Neural progenitor cell (in vitro differentiated cells): Measurements from ENCODE around the gene KLHDC4. TPM values are rescaled to one million over a fixed set of nuclear protein-coding genes. Genes with fewer than 3 reads are reported as not detected.
"Not testable (repeated sequence)": the region's sequence is repeated elsewhere in the genome, so short reads cannot be mapped to it uniquely, and the experiment has no call there.

Source experiments
- DNase-seq: peaks from one replicate; pipeline ENCODE4 v3.0.0-alpha.2; 2016; ENCODE audit warnings: low spot score
- H2AFZ ChIP-seq: fragments of 200-600 bp; sonication (generic); replicated peaks from 2 replicates; pipeline ENCODE4 v1.6.1; 2016; ENCODE audit warnings: antibody characterized with exemption
- H3F3A ChIP-seq: fragments of 200-600 bp; sonication (generic); 2 replicates; pipeline ENCODE4 v1.6.1; 2016; ENCODE audit warnings: antibody characterized with exemption, low read depth
- H3K27ac ChIP-seq: fragments of 200-600 bp; sonication (generic); 2 replicates; pipeline ENCODE4 v1.5.1; 2016; ENCODE audit warnings: mild to moderate bottlenecking
- H3K27me3 ChIP-seq: fragments of 200-600 bp; sonication (generic); 2 replicates; pipeline ENCODE4 v1.6.1; 2016; ENCODE audit warnings: mild to moderate bottlenecking, moderate library complexity
- H3K36me3 ChIP-seq: fragments of 200-600 bp; sonication (generic); 2 replicates; pipeline ENCODE4 v1.5.1; 2016
- H3K4me1 ChIP-seq: fragments of 200-600 bp; sonication (generic); 2 replicates; pipeline ENCODE4 v1.6.1; 2016; ENCODE audit warnings: mixed run types
- H3K4me2 ChIP-seq: fragments of 200-600 bp; sonication (generic); 2 replicates; pipeline ENCODE4 v1.6.1; 2016
- H3K4me3 ChIP-seq: fragments of 200-600 bp; sonication (generic); 2 replicates; pipeline ENCODE4 v1.5.1; 2016
- H3K79me2 ChIP-seq: fragments of 200-600 bp; sonication (generic); 2 replicates; pipeline ENCODE4 v1.6.1; 2016; ENCODE audit warnings: low read depth
- H3K9ac ChIP-seq: fragments of 200-600 bp; sonication (generic); 2 replicates; pipeline ENCODE4 v1.6.1; 2016
- H3K9me3 ChIP-seq: fragments of 200-600 bp; sonication (generic); 2 replicates; pipeline ENCODE4 v1.5.1; 2016; ENCODE audit warnings: low read depth
- H4K20me1 ChIP-seq: fragments of 200-600 bp; sonication (generic); 2 replicates; pipeline ENCODE4 v1.6.1; 2016; ENCODE audit warnings: low read depth
- H3K27ac Mint-ChIP-seq: 3 replicates; pipeline ENCODE4 v1.8.0; 2021; ENCODE audit warnings: mixed read lengths
- H3K27me3 Mint-ChIP-seq: 2 replicates; pipeline ENCODE4 v1.8.0; 2022; ENCODE audit warnings: low read depth, mild to moderate bottlenecking, inconsistent platforms, moderate library complexity, mixed read lengths; ENCODE audit not compliant: insufficient read depth
- H3K36me3 Mint-ChIP-seq: 3 replicates; pipeline ENCODE4 v1.8.0; 2021; ENCODE audit warnings: mixed read lengths
- H3K4me1 Mint-ChIP-seq: 3 replicates; pipeline ENCODE4 v1.8.0; 2021; ENCODE audit warnings: mixed read lengths
- H3K4me3 Mint-ChIP-seq: 3 replicates; pipeline ENCODE4 v1.8.0; 2021; ENCODE audit warnings: mild to moderate bottlenecking, moderate library complexity, mixed read lengths
- H3K9me3 Mint-ChIP-seq: 3 replicates; pipeline ENCODE4 v1.8.0; 2020; ENCODE audit warnings: mixed read lengths
- EZH2 ChIP-seq: fragments of 200-600 bp; sonication (generic); IDR thresholded peaks from 2 replicates; pipeline ENCODE4 v1.6.1; 2017; ENCODE audit warnings: antibody characterized with exemption, mild to moderate bottlenecking, moderate library complexity
- EZH2phosphoT487 ChIP-seq: fragments of 200-600 bp; sonication (generic); IDR thresholded peaks from 2 replicates; pipeline ENCODE4 v1.6.1; 2017; ENCODE audit warnings: antibody characterized with exemption
- total RNA-seq: library from RNA; depleted of rRNA; stranded (reverse); fragments of >200 nt; gene quantifications from 2 replicates; pipeline ENCODE4 v1.2.3, GENCODE V29; 2015; ENCODE audit warnings: low replicate concordance
- TF ChIP-seq, protein P1 (sequence below): fragments of 200-600 bp; sonication (generic); IDR thresholded peaks from 2 replicates; pipeline ENCODE4 v1.5.1; 2017; ENCODE audit warnings: antibody characterized with exemption, mild to moderate bottlenecking

KLHDC4 gene
- 19.2 and 30.5 TPM in 2 replicates for total RNA-seq

DNA sequence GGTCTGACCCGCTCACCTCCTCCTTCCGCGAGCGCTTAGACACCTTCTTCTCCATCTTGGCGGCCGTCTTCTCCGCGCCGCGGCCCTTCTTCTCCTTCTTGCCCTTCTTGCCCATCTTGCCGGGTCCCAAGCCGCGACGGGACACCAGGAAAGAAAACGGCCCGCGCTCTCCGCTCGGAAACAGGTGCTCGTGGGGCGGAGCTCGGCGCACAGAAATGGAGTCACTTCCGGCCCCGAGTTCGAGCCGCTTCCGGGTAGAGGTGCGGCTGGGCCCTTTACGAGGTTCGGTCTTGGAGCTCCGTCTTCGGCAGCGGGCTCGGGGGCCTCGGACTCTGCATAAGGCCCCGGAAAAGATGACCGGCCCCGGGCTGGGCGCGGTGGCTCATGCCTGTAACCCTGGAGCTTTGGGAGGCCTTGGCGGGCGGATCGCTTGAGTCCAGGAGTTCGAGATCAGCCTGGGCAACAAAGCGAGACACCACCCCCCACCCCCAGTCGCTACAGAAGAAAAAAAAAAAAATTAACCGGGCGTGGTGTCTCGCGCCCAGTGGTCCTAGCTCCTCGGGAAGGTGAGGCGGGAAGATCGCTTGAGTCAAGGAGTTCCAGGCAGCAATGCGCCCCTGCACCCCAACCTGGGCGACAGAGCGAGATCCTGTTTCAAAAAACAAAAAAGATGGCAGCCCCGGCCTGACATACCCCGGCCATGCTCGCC is at the start of gene KLHDC4:
Gene KLHDC4, minus strand, starts transcription at position 211 of the 709 bp plus-strand sequence. Its CDS starts 96 bp downstream, at position 115.
- H3F3A ChIP-seq, result peaks cover 9% of the 10 kb centered on the region
- peak; percentile 92 for DNase-seq
- H4K20me1 ChIP-seq, result no peaks in the 10 kb centered on the region
- peak within 1 kb of the TSS; percentile 80 for H3K9ac ChIP-seq
- no peaks in the 10 kb centered on the region for H3K27me3 ChIP-seq
- H3K9me3 ChIP-seq, result no peaks in the 10 kb centered on the region
- Mint-ChIP-seq H3K4me1 (peaks cover 18% of the 10 kb centered on the region), H3K36me3 (peaks cover 2% of the 10 kb centered on the region), H3K27ac (peak within 1 kb of the TSS; percentile 93), H3K27me3 (peaks cover 2% of the 10 kb centered on the region), H3K4me3 (peak within 1 kb of the TSS; percentile 99), H3K9me3 (no peaks in the 10 kb centered on the region)
- H3K4me2 ChIP-seq, result peak within 1 kb of the TSS; percentile 94
- TF ChIP-seq EZH2 (no peak), EZH2phosphoT487 (no peak)
- TF ChIP-seq, protein P1, sequence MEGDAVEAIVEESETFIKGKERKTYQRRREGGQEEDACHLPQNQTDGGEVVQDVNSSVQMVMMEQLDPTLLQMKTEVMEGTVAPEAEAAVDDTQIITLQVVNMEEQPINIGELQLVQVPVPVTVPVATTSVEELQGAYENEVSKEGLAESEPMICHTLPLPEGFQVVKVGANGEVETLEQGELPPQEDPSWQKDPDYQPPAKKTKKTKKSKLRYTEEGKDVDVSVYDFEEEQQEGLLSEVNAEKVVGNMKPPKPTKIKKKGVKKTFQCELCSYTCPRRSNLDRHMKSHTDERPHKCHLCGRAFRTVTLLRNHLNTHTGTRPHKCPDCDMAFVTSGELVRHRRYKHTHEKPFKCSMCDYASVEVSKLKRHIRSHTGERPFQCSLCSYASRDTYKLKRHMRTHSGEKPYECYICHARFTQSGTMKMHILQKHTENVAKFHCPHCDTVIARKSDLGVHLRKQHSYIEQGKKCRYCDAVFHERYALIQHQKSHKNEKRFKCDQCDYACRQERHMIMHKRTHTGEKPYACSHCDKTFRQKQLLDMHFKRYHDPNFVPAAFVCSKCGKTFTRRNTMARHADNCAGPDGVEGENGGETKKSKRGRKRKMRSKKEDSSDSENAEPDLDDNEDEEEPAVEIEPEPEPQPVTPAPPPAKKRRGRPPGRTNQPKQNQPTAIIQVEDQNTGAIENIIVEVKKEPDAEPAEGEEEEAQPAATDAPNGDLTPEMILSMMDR, result no peak
- H2AFZ ChIP-seq, result peak within 1 kb of the TSS; percentile 75
- peaks cover 9% of the 10 kb centered on the region for H3K4me1 ChIP-seq
- peaks cover 38% of the 10 kb centered on the region for H3K79me2 ChIP-seq
- no peak within 1 kb of the TSS for H3K27ac ChIP-seq
- H3K36me3 ChIP-seq, result no peaks in the 10 kb centered on the region
- H3K4me3 ChIP-seq, result peak within 1 kb of the TSS; percentile 82

DNA sequence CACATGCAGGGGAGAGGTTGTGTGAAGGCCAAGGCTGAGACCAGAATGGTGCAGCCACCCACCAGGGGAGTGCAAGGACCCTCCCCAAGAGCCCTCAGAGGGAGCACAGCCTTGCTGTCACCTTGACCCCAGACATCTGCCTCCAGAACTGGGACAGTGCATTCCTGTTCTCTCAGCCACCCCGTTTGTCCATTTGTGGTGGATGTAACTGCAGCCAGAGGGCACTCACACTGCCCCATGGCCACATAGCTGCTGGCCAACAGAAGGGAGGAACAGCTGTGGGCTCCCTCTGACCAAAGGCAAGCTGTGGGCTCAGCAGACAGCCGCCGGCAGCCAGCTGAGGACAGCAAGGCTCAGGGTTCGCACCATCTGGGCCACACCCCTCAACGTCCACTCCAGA is 49.8 kb upstream of the KLHDC4 start:
- DNase-seq, result peak; percentile 43
- H3K9me3 ChIP-seq, result no peaks in the 10 kb centered on the region
- peaks cover 12% of the 10 kb centered on the region for H3K4me1 Mint-ChIP-seq
- TF ChIP-seq, protein P1, result peak; percentile 26
- TF ChIP-seq EZH2phosphoT487, result no peak
- no peak for TF ChIP-seq EZH2
- H2AFZ ChIP-seq, result no peak overlapping the region
- H3K27me3 Mint-ChIP-seq, result peaks cover 3% of the 10 kb centered on the region
- no peaks in the 10 kb centered on the region for H3K79me2 ChIP-seq
- no peak overlapping the region for H3K4me3 ChIP-seq
- H3K4me3 Mint-ChIP-seq, result no peak overlapping the region
- H3K9ac ChIP-seq, result no peak overlapping the region
- no peaks in the 10 kb centered on the region for H4K20me1 ChIP-seq
- peak overlapping the region; percentile 42 for H3K27ac Mint-ChIP-seq
- H3K9me3 Mint-ChIP-seq, result peaks cover 15% of the 10 kb centered on the region
- H3K4me1 ChIP-seq, result peaks cover 14% of the 10 kb centered on the region
- no peaks in the 10 kb centered on the region for H3F3A ChIP-seq
- H3K27ac ChIP-seq, result no peak overlapping the region
- no peaks in the 10 kb centered on the region for H3K36me3 ChIP-seq
- H3K4me2 ChIP-seq, result no peak overlapping the region
- H3K27me3 ChIP-seq, result no peaks in the 10 kb centered on the region
- H3K36me3 Mint-ChIP-seq, result no peaks in the 10 kb centered on the region

GRCh38 chr16:87812200-87812656 is 46.4 kb upstream of the KLHDC4 start:
- Histone ChIP-seq H3K36me3 (no peaks in the 10 kb centered on the region), H3K27me3 (no peaks in the 10 kb centered on the region)

GRCh38 chr16:87811454-87811853 is 45.7 kb upstream of the KLHDC4 start:
- H3K9me3 ChIP-seq, H3K36me3 Mint-ChIP-seq, H4K20me1 ChIP-seq, H3K4me1 ChIP-seq, DNase-seq, H3K4me2 ChIP-seq, H3K79me2 ChIP-seq, H3K36me3 ChIP-seq, H3F3A ChIP-seq, H3K9ac ChIP-seq, H2AFZ ChIP-seq, H3K27ac ChIP-seq, H3K4me3 ChIP-seq, H3K27me3 Mint-ChIP-seq, H3K4me3 Mint-ChIP-seq, H3K27me3 ChIP-seq, H3K9me3 Mint-ChIP-seq: not testable (repeated sequence)
- peaks cover 21% of the 10 kb centered on the region for H3K4me1 Mint-ChIP-seq
- H3K27ac Mint-ChIP-seq, result peak overlapping the region; percentile 22

More at GRCh38 chr16:87812200-87812656, 46.4 kb upstream of the KLHDC4 start:
- Mint-ChIP-seq H3K27me3 (peaks cover 3% of the 10 kb centered on the region), H3K4me3 (no peak overlapping the region), H3K36me3 (no peaks in the 10 kb centered on the region), H3K9me3 (peaks cover 5% of the 10 kb centered on the region), H3K4me1 (peaks cover 16% of the 10 kb centered on the region), H3K27ac (no peak overlapping the region)
- Histone ChIP-seq H3K27ac (no peak overlapping the region), H2AFZ (no peak overlapping the region), H3K9me3 (no peaks in the 10 kb centered on the region), H3F3A (no peaks in the 10 kb centered on the region), H3K79me2 (no peaks in the 10 kb centered on the region), H3K4me3 (no peak overlapping the region), H3K4me1 (peaks cover under 1% of the 10 kb centered on the region), H4K20me1 (no peaks in the 10 kb centered on the region), H3K4me2 (no peak overlapping the region), H3K9ac (no peak overlapping the region)
- DNase-seq, result no peak
- TF ChIP-seq, protein P1, result no peak
- TF ChIP-seq EZH2phosphoT487, result no peak
- no peak for TF ChIP-seq EZH2
